Lung (tissue), 12 donors: ENCODE results near the gene UBE2I. TPM values are rescaled to one million over a fixed set of nuclear protein-coding genes. Genes with fewer than 3 reads are reported as not detected.

Source experiments
- ATAC-seq: fragments of 200-7000 bp; cut with Tn5 transposase; one replicate; pipeline ENCODE4 v1.9.1; 2020; ENCODE audit warnings: moderate number of reproducible peaks; ENCODE audit not compliant: insufficient read depth, low FRiP score
- DNase-seq, 3 donors: peaks; one replicate each; pipeline ENCODE4 v3.0.0-alpha.2; 2013 to 2017
- H3K27ac ChIP-seq, 2 donors: one replicate each; pipeline ENCODE4 v1.5.1; 2013; ENCODE audit warnings: mild to moderate bottlenecking in 2 of 2, moderate library complexity in 2 of 2, control low read depth in 1 of 2, inconsistent platforms in 1 of 2, low read depth in 1 of 2, low read length in 1 of 2
- H3K27me3 ChIP-seq, 3 donors: one replicate each; pipeline ENCODE4 v1.5.1; 2013; ENCODE audit warnings: low read length in 2 of 3; ENCODE audit not compliant: control insufficient read depth in 3 of 3, insufficient read depth in 3 of 3
- H3K36me3 ChIP-seq, 4 donors: one replicate each; pipeline ENCODE4 v1.5.1; 2013; ENCODE audit warnings: low read length in 4 of 4, mild to moderate bottlenecking in 1 of 4, moderate library complexity in 1 of 4; ENCODE audit not compliant: control insufficient read depth in 4 of 4, insufficient read depth in 4 of 4
- H3K4me1 ChIP-seq, 5 donors: one replicate each; pipeline ENCODE4 v1.5.1; 2013; ENCODE audit warnings: low read length in 5 of 5, mild to moderate bottlenecking in 2 of 5, moderate library complexity in 1 of 5; ENCODE audit not compliant: control insufficient read depth in 5 of 5, insufficient read depth in 5 of 5
- H3K4me3 ChIP-seq: one replicate; pipeline ENCODE4 v1.5.1; 2013; ENCODE audit warnings: mild to moderate bottlenecking, control low read depth, moderate library complexity
- H3K9ac ChIP-seq, 2 donors: one replicate each; pipeline ENCODE4 v1.5.1; 2013; ENCODE audit warnings: low read length in 2 of 2, control low read depth in 1 of 2; ENCODE audit not compliant: insufficient read depth in 1 of 2
- H3K9me3 ChIP-seq, 4 donors: one replicate each; pipeline ENCODE4 v1.5.1; 2013; ENCODE audit warnings: low read length in 3 of 4, mild to moderate bottlenecking in 1 of 4, moderate library complexity in 1 of 4; ENCODE audit not compliant: control insufficient read depth in 4 of 4, insufficient read depth in 3 of 4
- CTCF ChIP-seq: IDR thresholded peaks from 2 replicates; pipeline ENCODE4 v1.5.1; 2012; ENCODE audit warnings: mild to moderate bottlenecking; ENCODE audit errors: control extremely low read depth, extremely low read depth
- WGBS, 2 donors: extraction: QIAGEN DNeasy Blood & Tissue Kit; methylation state at CpG; one replicate each; pipeline ENCODE4 v1.1.7; 2013; 5-methylcytosine and 5-hydroxymethylcytosine counted together
- polyA plus RNA-seq, 2 donors: library from polyadenylated mRNA; stranded (reverse); fragments of 200-250 nt; gene quantifications; one replicate each; pipeline ENCODE4 v1.2.1, GENCODE V29; 2013
- total RNA-seq, 2 donors: library from RNA; depleted of rRNA in 1 of 2; stranded (reverse); fragments of >200 nt in 1 of 2; gene quantifications; one replicate each; pipeline ENCODE4 v1.2.1, GENCODE V29; 2014 to 2021
- donor health status: control.
- donor health status: control.
- donor health status: Bipolar disorder and iron deficiency.
- donor health status: healthy.
- donor health status: DM: yes; HTN: yes; CAD: no.

Gene UBE2I
- total and polyA plus RNA-seq, 4 donors = 63.9 to 96.8 (median 81.5) TPM

DNA sequence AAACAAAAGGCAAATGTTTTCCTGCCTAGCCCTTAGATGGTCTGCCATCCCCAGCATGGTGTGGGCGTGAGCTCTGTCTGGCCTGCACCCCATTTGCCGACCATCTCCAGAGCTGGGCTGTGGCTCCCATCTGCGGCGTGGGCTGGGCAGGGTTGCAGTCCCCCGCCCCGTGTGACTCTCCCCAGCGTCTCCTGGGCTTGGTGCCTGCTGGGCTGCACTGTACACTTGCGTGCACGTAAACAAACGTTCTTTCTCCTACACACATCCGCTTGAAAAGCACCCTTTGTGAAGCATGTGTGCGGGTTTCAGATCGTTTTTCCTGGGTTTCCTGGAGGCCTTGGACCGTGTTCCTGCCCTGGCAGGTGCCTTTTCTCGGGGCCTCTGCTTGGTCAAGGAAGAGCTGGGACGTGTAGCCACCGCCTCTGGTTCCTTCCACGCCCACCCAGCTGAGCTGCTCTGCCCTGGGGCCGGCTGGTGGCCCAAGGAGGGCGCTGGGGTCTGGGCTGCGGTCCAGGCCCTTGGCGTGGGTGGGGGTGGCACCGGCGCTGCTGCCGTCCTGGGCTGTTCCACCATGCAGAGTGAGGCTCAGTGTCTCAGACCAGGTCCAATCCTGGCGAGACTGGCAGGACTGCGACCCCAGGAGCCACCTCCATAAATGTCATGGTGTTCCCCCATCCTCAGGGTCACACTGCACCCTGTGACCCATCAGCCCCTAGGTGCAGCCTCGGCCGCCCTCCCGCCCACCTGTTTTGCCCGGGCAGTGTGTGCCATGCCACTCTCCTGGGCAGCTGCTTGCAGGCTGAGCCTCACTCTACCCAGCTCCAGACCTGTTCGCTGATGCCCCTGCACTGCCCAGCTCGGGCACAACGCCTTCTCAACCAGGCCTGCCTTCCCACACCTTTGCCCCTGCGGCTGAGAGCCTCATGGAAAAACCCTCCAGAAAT lies 14.1 kb downstream of the UBE2I start:
- Histone ChIP-seq H3K9ac (no peak overlapping the region), H3K9me3 (peaks cover 0 to 4% (median 0%) of the 10 kb centered on the region in 4 donors), H3K4me1 (no peaks in the 10 kb centered on the region), H3K36me3 (peaks cover 21 to 64% (median 29%) of the 10 kb centered on the region in 4 donors), H3K27me3 (no peaks in the 10 kb centered on the region), H3K4me3 (no peak overlapping the region), H3K27ac (no peak overlapping the region)
- no peak for TF ChIP-seq CTCF
- ATAC-seq = no peak
- no peak for DNase-seq
- WGBS, 2 donors = 83 to 88% methylated on average over 33 to 35 of the region's 35 CpGs

DNA sequence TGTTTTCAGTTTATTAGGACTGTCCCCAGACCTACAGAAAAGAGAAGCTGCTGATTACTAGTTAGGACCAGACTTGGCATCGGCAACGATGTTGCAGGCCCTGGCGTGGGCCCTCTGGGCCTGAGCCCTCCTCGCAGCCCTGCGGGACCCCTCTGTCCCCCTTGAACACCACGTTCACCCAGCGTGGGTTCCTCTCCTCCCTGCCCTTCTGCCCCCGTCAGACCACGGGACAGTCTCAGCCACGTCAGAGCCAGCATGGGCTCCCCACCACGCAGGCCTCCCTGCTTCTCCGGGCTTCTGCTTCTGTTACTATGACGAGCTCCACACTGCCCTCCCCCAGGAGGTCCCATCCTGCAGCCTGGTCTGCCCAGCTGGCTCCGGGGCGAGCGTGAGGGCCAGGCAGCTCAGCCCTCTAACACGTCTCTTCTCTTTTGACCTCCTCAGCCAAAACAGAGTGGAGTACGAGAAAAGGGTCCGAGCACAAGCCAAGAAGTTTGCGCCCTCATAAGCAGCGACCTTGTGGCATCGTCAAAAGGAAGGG lies 14.9 kb downstream of the UBE2I start:
- H3K9me3 ChIP-seq = peaks cover 0 to 2% (median 0%) of the 10 kb centered on the region in 4 donors
- peaks cover 16 to 57% (median 23%) of the 10 kb centered on the region in 4 donors for H3K36me3 ChIP-seq
- no peak overlapping the region for H3K27ac ChIP-seq
- DNase-seq (no peak), ATAC-seq (no peak)
- no peak for TF ChIP-seq CTCF
- H3K4me1 ChIP-seq = no peaks in the 10 kb centered on the region
- 84 to 86% methylated on average over 22 of the region's 22 CpGs for WGBS, 2 donors
- H3K4me3 ChIP-seq = no peak overlapping the region
- no peaks in the 10 kb centered on the region for H3K27me3 ChIP-seq
- H3K9ac ChIP-seq = no peak overlapping the region

GRCh38 chr16:1325261-1325660 lies 15.8 kb downstream of the UBE2I start:
- TF ChIP-seq CTCF = no peak
- ATAC-seq (no peak), DNase-seq (no peak)
- peaks cover 7 to 48% (median 17%) of the 10 kb centered on the region in 4 donors for H3K36me3 ChIP-seq
- H3K4me1 ChIP-seq = no peaks in the 10 kb centered on the region
- no peak overlapping the region for H3K4me3 ChIP-seq
- H3K9ac ChIP-seq = no peak overlapping the region
- peaks cover 0 to 2% (median 0%) of the 10 kb centered on the region in 4 donors for H3K9me3 ChIP-seq
- 87 to 89% methylated on average over 15 of the region's 15 CpGs for WGBS, 2 donors
- no peaks in the 10 kb centered on the region for H3K27me3 ChIP-seq
- no peak overlapping the region for H3K27ac ChIP-seq
